Activated CD8-positive, alpha-beta T cell treated with anti-CD3 and anti-CD28 coated beads for 36 hours (primary cell): ENCODE results near the gene IL1RAPL2. TPM values are rescaled to one million over a fixed set of nuclear protein-coding genes. Genes with fewer than 3 reads are reported as not detected.

Source experiments
- ATAC-seq: fragments of 200-7000 bp; cut with Tn5 transposase; one replicate; pipeline ENCODE4 v1.10.0; 2021; ENCODE audit warnings: mild to moderate bottlenecking, moderate library complexity
- CTCF ChIA-PET: fragments of 350-600 bp; sonication (Branson Sonifier 250); formaldehyde crosslinking; loops from one replicate; lab custom pipeline; 2021; ENCODE audit warnings: antibody characterized with exemption; lab: Charles Lee
- POLR2A ChIA-PET: fragments of 350-600 bp; sonication (Branson Sonifier 250); formaldehyde crosslinking; loops from one replicate; lab custom pipeline; 2021; ENCODE audit warnings: antibody characterized with exemption; lab: Charles Lee
- DNase-seq: peaks from one replicate; pipeline ENCODE4 v3.0.0-alpha.2; 2020
- H3K27ac Mint-ChIP-seq: one replicate; pipeline ENCODE4 v1.8.0; 2021; ENCODE audit warnings: mild to moderate bottlenecking, mixed read lengths
- H3K27me3 Mint-ChIP-seq: one replicate; pipeline ENCODE4 v1.8.0; 2021; ENCODE audit warnings: mixed read lengths
- H3K36me3 Mint-ChIP-seq: one replicate; pipeline ENCODE4 v1.8.0; 2021; ENCODE audit warnings: low read depth, mixed read lengths
- H3K4me1 Mint-ChIP-seq: one replicate; pipeline ENCODE4 v1.8.0; 2021; ENCODE audit warnings: low read depth, mixed read lengths
- H3K4me3 Mint-ChIP-seq: one replicate; pipeline ENCODE4 v1.8.0; 2021; ENCODE audit warnings: mild to moderate bottlenecking, moderate library complexity, mixed read lengths
- H3K9me3 Mint-ChIP-seq: one replicate; pipeline ENCODE4 v1.8.0; 2021; ENCODE audit warnings: mixed read lengths
- CTCF ChIP-seq: fragments of 200-600 bp; IDR thresholded peaks from one replicate; pipeline ENCODE4 v1.8.0; 2022; ENCODE audit warnings: antibody characterized with exemption, mild to moderate bottlenecking
- intact Hi-C: fragments of 100-400 bp; cut with micrococcal nuclease; formaldehyde crosslinking; loops from one replicate; pipeline ENCODE4 v1.10.0; 2022
- total RNA-seq, 2 experiments: library from RNA; stranded (reverse); gene quantifications; one replicate each; pipeline ENCODE4 v1.2.3, GENCODE V29; 2021

Gene IL1RAPL2
- total RNA-seq, 2 experiments from 2014 or later: not detected

- no peak overlapping the region for H3K27ac Mint-ChIP-seq
- no peaks in the 10 kb centered on the region for H3K4me1 Mint-ChIP-seq
- TF ChIP-seq CTCF: no peak
- H3K4me3 Mint-ChIP-seq: no peak overlapping the region
- DNase-seq (no peak), ATAC-seq (no peak)
- intact Hi-C loops: no loop called here
- H3K36me3 Mint-ChIP-seq: no peaks in the 10 kb centered on the region
- no peaks in the 10 kb centered on the region for H3K9me3 Mint-ChIP-seq
- ChIA-PET CTCF (no interaction called here), POLR2A (no interaction called here)
- no peaks in the 10 kb centered on the region for H3K27me3 Mint-ChIP-seq
Observed at GRCh38 chrX:105461016-105461415, 895.0 kb downstream of the IL1RAPL2 start.

GRCh38 chrX:105462186-105462585, 896.2 kb downstream of the IL1RAPL2 start:
- no peak for DNase-seq
- no peak for TF ChIP-seq CTCF
- Mint-ChIP-seq H3K4me3 (no peak overlapping the region), H3K36me3 (no peaks in the 10 kb centered on the region), H3K27me3 (no peaks in the 10 kb centered on the region), H3K9me3 (no peaks in the 10 kb centered on the region), H3K27ac (no peak overlapping the region), H3K4me1 (no peaks in the 10 kb centered on the region)
- ChIA-PET POLR2A (no interaction called here), CTCF (no interaction called here)
- intact Hi-C loops: no loop called here
- no peak for ATAC-seq

- no peak for ATAC-seq
- intact Hi-C loops: no loop called here
- H3K9me3 Mint-ChIP-seq: no peaks in the 10 kb centered on the region
Observed at GRCh38 chrX:105463473-105463872, 897.5 kb downstream of the IL1RAPL2 start.

GRCh38 chrX:105464618-105465017, 898.6 kb downstream of the IL1RAPL2 start:
- ATAC-seq (no peak), DNase-seq (no peak)
- intact Hi-C loops: no loop called here
- H3K4me1 Mint-ChIP-seq: no peaks in the 10 kb centered on the region
- ChIA-PET POLR2A (no interaction called here), CTCF (no interaction called here)
- no peak overlapping the region for H3K4me3 Mint-ChIP-seq
- no peak overlapping the region for H3K27ac Mint-ChIP-seq
- no peaks in the 10 kb centered on the region for H3K36me3 Mint-ChIP-seq
- H3K9me3 Mint-ChIP-seq: no peaks in the 10 kb centered on the region
- TF ChIP-seq CTCF: no peak
- no peaks in the 10 kb centered on the region for H3K27me3 Mint-ChIP-seq

More at GRCh38 chrX:105463473-105463872, 897.5 kb downstream of the IL1RAPL2 start:
- ChIA-PET POLR2A (no interaction called here), CTCF (no interaction called here)
- Mint-ChIP-seq H3K27ac (no peak overlapping the region), H3K4me1 (no peaks in the 10 kb centered on the region), H3K27me3 (no peaks in the 10 kb centered on the region), H3K36me3 (no peaks in the 10 kb centered on the region), H3K4me3 (no peak overlapping the region)
- no peak for TF ChIP-seq CTCF
- DNase-seq: no peak

- no peaks in the 10 kb centered on the region for H3K9me3 Mint-ChIP-seq
- ChIA-PET CTCF (no interaction called here), POLR2A (no interaction called here)
- no peaks in the 10 kb centered on the region for H3K27me3 Mint-ChIP-seq
- no peak overlapping the region for H3K4me3 Mint-ChIP-seq
- no peaks in the 10 kb centered on the region for H3K4me1 Mint-ChIP-seq
- H3K36me3 Mint-ChIP-seq: no peaks in the 10 kb centered on the region
- DNase-seq: no peak
- no peak overlapping the region for H3K27ac Mint-ChIP-seq
- no peak for ATAC-seq
- no peak for TF ChIP-seq CTCF
- intact Hi-C loops: no loop called here
Observed at GRCh38 chrX:105468741-105469140, 902.7 kb downstream of the IL1RAPL2 start.
